Forelimb muscle (tissue), 1 donor: ENCODE data around the gene DICER1. TPM values are rescaled to one million over a fixed set of nuclear protein-coding genes. Genes with fewer than 3 reads are reported as not detected.
"Not testable (repeated sequence)": the region's sequence is repeated elsewhere in the genome, so short reads cannot be mapped to it uniquely, and the experiment has no call there.

Experiments
- DNase-seq: peaks from one replicate; pipeline ENCODE4 v3.0.0-alpha.2; 2013; ENCODE audit warnings: low read depth
- polyA plus RNA-seq: library from polyadenylated mRNA; unstranded; fragments of 120-200 nt; gene quantifications from one replicate; pipeline ENCODE4 v1.2.1, GENCODE V29; 2013; ENCODE audit not compliant: insufficient read length

The DICER1 gene
- polyA plus RNA-seq, result 43.3 TPM

DNA sequence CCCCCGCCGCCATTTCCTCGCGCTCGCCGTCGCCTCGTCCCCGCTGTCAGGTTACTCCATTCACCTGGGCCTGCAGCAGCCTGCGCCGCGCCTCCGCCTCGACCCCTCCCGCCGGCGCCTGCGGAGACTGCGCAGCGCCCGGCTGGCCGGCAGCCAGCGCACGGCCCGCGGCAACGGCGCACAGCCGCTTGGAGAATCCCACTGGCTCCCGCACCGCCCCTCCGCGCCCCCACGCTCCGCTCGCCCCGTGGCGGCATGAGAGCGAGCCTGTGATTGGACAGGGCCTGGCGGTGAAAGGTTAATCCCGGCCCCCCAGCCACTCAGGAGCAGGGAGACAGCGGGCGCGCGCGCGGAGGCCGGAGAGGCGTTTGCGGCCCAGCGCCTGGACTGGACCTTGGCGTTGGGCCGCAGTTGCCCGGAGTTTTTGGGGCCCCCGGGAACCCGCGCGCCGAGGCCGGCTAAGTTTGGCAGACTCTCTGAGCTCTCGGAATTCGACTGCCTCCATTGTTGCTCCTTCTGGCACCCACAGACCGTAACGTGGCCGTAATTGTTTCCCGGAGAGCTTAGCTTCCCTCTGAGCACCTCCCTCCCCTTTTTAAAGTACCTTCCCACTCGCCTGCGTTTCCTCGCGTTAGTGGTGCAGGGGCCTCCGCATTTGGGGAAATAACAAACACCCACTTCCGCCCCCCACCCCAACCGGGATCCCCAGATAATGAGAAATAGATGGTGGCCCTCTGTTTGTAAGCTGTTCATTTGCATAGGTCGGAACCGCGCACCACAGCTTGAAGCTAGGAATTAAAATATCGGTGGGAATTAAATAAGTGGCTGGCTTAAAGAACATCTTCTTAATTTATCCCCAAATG, at the start of gene DICER1:
TSS of gene DICER1 (minus strand) at position 203 of the 863 bp plus-strand sequence. CDS start 24,071 bp downstream, outside the sequence.
- DNase-seq, result peak; percentile 68

DNA sequence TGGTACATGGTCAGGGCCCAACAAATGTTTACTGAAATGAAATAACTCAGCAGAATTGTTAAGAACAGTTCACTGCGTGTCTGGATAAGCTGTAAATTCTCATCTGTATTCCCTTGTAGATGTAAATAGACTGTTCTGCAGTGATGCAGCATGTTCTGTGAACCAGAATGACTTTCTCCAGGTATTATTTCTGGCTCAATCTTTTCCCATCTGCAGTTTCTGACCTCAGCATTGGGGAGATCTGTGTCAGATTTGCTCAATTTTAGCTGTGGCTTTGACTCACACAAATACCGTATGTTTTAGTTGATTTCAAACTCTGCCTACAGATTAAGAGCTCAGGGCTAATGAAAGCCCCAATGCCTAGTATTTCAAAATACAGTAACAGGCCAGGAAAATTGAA, 49.2 kb upstream of the DICER1 start:
- no peak for DNase-seq

DNA sequence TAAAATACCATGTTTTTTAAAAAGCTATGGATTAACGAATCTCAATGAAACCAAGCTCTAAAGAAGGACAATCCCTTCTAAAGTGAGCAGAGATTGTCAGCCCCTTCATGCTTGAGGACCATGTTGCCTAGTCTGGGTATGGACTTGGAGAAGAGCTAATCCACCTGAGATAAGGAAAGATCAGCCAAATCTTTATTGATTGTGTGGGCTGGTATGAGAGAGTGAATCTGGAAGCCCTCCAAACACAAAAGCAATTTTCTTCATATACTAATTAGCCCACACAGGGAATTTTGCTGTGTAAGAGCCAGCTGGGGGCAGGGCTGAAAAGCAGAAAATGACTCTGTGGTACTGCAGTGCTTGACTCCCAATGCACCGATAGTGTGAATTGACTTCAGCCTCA, 47.4 kb upstream of the DICER1 start:
- DNase-seq, result no peak

DNA sequence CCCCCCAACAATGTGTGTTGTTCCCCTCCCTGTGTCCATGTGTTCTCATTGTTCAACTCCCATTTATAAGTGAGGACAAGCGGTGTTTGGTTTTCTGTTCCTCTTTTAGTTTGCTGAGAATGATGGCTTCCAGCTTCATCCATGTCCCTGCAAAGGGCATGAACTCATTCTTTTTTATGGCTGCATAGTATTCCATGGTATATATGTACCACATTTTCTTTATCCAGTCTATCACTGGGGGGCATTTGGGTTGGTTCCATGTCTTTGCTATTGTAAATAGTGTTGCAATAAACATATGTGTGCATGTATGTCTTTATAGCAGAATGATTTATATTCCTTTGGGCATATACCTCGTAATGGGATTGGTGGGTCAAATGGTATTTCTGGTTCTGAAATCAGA, 44.4 kb upstream of the DICER1 start:
- not testable (repeated sequence) for DNase-seq

DNA sequence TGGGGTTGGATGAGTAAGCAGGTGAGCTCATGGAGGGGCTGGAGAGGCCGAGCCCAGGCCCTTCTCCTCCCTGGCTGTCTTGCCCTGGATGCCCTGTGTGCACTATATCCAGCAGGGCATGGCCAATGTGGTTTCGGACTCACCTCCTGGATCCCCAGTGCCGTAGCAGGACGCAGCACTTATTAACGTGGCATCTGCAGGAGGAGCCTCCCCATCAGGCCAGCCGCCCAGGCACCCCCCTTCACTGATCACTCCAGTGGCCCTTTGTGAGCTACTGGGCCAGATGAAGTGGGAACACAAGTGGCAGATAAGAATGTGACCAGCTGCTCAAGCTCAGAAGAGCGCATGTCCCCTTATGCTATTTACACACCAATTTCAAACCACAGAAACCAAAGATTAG, 43.1 kb upstream of the DICER1 start:
- DNase-seq, result no peak

- DNase-seq, result no peak
These were observed 42.1 kb upstream of the DICER1 start for GRCh38 chr14:95199298-95199983.

DNA sequence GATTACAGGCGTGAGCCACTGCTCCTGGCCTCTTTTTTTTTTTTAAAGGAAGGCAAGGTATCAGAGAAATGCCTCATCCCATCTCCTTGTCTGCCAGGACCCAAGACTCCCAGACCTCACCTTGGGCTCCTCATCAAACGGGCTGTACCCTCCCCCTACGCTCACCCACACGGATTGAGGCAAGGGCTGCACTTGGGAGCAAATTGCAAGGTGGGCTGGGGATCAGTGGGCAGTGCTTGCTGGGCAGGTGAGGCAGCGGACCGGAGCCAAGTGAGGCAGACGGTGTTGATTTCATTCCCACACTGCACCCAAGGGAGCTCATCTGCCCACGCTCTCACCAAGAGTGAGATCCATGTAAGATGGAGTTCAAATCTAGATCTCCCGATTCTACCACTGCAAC, 41.0 kb upstream of the DICER1 start:
- DNase-seq, result no peak

DNA sequence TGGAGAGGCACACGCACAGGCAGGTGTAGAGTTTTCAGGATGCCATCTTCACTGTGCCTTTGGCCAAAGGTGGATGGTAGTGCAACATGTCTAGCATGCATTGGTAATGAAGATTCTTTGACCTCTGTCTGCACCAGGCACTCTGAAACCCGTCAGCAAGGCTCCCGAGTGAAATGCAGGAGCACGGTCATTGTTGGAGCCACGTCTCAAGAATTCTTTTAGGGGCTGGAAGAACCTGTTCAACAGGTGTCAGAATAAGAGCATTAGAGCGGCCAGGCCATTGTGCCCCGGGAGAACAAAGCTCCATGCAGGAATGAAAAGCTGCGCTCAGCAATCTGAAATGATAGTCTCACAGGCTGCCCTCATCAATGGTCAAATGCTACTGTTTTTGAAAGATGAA, 40.2 kb upstream of the DICER1 start:
- DNase-seq, result no peak

DNA sequence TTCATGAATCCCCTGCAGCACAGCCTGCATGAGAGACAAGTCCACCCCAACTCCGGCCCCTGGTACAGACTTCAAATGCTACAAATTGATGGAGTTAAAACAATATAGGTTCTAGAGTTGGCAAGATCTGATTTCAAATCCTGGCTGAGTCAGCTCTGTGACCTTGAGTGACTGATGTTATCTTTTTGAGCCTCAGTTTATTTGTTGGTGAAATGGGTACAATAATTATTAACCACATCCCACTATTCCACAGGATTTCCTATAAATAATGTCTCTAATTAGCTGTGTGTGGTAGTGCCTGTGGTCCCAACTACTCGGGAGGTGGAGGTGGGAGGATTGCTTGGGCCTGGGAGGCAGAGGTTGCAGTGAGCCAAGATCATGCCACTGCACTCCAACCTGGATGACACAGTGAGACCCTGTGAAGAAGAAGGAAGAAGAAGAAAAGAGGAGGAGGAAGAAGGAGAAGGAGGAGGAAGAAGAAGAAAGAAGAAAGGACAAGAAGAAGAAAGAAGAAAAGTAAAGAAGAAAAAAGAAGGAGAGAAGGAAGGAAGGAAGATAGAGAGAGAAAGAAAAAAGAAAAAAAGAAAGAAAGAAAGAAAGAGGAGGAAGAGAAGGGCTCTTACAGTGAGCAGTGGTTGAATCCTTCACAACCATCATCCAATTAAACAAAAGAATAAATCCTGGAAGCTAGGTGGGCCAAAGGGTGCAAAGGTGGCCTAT, 39.7 kb upstream of the DICER1 start:
- no peak for DNase-seq

GRCh38 chr14:95196268-95196667, 38.9 kb upstream of the DICER1 start:
- no peak for DNase-seq

DNA sequence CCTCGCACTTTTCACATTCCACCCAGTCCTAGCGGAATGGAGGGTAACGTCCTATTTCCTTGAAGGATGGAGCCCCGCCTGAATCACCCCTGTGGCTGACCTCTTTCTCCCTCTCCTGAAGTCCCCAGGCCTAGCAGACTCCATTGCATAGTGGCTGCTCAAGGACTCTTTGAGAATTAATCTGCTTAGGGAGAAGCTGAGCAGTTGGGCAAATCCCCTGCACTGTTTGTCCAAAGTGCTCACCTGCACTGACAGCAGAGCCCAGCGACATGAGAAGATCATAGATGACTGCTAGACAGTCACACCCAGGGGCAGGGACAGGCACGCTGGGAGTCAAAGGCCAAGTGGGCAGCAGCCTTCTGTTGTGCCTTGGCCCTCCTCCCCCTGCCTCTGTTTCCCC, 37.7 kb upstream of the DICER1 start:
- DNase-seq, result no peak

DNA sequence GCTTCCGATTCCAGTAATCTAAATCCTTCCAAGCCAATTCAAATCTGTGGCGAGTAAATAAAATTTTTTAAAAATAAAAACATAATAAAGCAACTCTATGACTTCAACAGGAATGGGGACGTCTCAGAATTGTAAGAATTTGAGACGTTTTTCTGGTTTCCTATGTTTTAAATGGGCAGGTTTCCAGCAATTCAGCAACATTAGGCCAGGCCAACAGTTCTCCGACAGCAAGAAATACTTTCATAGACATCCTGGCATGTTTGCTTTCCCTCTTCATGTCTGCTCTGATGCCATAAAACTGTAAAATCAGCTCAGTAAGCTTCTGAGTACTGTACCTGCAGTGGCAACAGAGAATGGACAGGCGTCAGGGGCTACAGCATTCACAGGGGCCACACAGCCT, 35.8 kb upstream of the DICER1 start:
- no peak for DNase-seq

DNA sequence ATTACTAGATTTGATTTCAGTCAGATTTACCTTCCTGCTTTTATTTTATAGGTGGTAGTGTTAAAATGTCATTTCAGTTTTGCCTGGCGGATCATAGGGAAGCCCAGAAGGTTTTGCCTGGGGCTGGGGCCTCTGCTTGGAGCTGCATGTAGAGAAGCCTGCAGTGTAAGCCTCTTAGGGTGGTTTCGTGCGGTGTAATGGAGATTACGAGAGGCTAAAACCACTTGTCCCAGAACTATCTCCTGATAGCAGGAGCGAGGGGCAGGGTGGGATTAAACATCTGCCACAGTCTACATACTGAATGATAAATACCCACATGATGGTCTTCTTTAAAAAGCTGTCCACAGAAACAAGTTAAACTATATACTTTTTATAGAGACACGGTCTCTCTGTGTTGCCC, 35.0 kb upstream of the DICER1 start:
- no peak for DNase-seq

DNA sequence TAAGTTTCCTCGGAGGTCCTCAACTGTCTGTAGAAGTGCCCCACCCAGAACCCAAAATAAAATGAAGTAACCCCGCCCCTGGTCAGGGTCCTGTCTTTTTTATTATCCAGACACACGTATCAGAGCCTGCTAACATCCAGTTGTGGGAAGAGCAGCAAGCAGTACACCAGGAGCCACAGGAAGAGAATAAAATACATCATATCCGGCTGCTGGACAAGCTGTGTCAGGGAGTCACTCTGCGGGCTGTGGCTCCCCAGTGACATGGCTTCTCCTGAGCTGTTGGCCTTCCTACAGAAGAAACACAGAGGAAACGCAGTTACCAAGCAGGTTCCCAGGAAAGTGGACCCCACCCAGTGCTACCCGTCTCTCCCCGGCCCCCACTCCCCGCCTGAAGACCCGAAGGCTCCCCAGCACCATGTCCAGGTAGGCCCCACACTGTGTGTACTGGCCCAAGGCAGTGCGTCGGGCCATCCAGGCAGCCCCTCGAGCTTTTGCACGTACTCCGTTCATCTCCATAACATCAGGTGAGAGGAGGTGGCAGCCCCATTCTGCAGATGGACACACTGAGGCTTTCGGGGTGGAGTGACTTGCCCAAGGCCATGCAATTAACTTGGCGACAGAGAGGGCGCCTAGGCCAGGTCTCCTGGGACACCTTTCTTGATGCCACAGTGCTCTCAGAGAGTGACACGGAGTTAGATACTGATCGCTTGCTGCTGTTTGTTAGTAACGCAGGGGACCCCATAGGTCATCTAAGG, 34.3 kb upstream of the DICER1 start:
- no peak for DNase-seq

GRCh38 chr14:95190857-95191256, 33.5 kb upstream of the DICER1 start:
- no peak for DNase-seq

DNA sequence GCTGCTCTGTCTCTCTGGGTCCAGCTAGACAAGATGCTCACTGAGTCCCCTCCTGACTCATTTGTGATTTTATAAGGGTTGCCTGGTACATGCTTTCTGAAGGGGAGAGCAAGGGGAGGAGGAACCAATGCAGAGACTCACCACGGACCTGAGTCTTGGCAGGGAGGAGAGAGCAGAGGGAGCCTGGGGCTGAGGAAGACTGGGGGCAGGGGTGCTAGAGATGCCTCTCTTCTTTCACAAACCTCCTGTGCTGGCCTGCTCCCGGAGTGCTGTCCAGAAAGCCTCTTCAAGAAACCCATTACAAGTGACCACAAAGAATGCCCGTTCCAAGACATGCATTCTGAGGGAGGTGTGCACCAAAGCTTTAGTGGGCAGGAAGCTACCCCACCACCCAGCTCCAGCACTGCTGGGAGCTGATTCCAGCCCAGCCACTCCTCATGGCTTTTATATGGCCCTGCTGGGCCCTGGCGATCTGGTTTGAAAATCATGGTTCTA, 33.1 kb upstream of the DICER1 start:
- no peak for DNase-seq

DNA sequence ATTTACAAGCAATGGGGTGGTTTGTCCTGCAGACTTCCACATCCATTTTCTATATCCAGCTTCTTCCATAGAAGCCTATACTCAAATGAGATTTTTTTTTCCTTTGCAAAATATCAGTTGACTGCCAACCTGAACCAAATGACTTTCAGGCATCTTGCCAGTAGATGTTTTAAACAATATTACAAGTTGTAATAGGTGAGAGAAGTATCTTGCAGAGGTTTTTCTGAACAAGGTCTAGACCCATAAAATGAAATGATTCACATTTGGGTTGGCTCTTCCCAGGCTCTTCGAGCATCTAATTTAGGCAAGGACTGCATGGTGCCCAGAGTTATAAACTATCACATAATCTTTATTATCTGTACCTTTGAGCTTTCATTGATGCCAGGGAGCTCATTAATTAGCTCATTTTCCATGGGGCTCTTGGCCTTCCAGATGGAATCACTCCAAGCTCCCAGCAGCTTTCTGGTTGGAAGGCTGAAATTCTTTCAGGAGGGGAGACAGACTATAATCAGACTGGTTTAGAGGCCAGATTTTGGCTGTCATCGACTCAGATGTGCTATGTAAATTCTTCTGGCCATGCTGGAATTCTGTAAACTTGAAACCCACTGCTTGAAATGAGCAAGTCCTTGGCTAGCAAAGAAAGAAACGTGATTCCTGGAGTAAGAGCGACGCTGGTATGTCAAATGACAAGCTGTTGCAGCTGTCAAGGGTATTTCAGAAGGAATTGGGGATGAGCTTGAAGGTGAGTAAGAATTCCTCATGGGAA, 32.2 kb upstream of the DICER1 start:
- DNase-seq, result no peak

- no peak for DNase-seq
These were observed 31.1 kb upstream of the DICER1 start for GRCh38 chr14:95188380-95188779.

DNA sequence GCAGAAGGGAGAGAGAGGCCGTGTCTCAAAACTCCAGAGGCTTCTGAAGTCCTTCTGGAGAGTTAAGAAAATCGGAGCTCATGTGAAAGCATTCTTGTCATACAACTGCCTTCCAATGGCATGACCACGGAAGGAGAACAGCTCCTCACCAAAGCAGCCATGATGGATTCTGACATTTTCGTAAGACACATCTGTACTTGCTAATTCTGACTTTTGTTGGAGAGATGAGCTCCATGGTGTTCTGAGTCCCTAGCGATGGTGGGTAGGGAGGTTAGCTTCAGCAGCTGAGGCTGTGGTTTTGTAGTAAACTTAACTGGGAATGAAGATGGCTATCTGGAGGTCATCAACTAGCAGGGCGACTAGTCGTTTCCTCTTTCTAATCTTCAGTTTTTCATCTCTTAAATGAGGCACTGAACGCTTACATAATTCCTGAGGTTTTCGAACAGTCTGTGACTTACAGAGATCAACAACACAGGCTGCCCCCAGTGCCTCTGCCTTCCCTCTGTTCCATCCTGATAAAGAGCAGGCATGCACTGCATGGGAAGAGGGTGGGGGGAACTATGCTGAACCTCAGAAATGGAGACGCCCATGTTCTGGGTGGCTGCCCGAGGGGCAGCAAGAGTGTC, 28.6 kb upstream of the DICER1 start:
- no peak for DNase-seq

GRCh38 chr14:95185033-95185766, 27.9 kb upstream of the DICER1 start:
- DNase-seq, result no peak
